Measurements from ENCODE around the gene ATRIP.
"Not testable (repeated sequence)": the region's sequence is repeated elsewhere in the genome, so short reads cannot be mapped to it uniquely, and the experiment has no call there.

Gene ATRIP

GRCh38 chr3:48477959-48478520, 31.5 kb downstream of the ATRIP start:
- H3K4me3 ChIP-seq (ENCODE audit: low read depth, low read length) = no peak overlapping the region
- TF ChIP-seq, protein P1, sequence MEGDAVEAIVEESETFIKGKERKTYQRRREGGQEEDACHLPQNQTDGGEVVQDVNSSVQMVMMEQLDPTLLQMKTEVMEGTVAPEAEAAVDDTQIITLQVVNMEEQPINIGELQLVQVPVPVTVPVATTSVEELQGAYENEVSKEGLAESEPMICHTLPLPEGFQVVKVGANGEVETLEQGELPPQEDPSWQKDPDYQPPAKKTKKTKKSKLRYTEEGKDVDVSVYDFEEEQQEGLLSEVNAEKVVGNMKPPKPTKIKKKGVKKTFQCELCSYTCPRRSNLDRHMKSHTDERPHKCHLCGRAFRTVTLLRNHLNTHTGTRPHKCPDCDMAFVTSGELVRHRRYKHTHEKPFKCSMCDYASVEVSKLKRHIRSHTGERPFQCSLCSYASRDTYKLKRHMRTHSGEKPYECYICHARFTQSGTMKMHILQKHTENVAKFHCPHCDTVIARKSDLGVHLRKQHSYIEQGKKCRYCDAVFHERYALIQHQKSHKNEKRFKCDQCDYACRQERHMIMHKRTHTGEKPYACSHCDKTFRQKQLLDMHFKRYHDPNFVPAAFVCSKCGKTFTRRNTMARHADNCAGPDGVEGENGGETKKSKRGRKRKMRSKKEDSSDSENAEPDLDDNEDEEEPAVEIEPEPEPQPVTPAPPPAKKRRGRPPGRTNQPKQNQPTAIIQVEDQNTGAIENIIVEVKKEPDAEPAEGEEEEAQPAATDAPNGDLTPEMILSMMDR (IDR thresholded peaks at IDR 0.05; ENCODE audit: borderline replicate concordance, insufficient read depth, low read depth, low read length) = no peak

GRCh38 chr3:48478626-48479555, 32.4 kb downstream of the ATRIP start:
- TF ChIP-seq, protein P1 (IDR thresholded peaks at IDR 0.05; ENCODE audit: borderline replicate concordance, insufficient read depth, low read depth, low read length) = no peak
- H3K4me3 ChIP-seq (ENCODE audit: low read depth, low read length) = peak overlapping the region; percentile 11

GRCh38 chr3:48480891-48481290, 34.4 kb downstream of the ATRIP start:
- H3K4me3 ChIP-seq (ENCODE audit: low read depth, low read length) = not testable (repeated sequence)

DNA sequence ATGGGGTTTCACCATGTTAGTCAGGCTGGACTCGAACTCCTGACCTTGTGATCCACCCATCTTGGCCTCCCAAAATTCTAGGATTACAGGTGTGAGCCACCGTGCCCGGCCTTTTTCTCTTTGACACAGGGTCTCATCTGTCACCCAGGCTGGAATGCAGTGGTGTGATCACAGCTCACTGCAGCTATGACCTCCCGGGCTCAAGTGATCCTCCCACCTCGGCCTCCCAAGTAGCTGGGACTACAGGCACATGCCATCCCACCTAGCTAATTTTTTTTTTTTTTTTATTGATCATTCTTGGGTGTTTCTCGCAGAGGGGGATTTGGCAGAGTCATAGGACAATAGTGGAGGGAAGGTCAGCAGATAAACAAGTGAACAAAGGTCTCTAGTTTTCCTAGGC, 36.3 kb downstream of the ATRIP start:
- H3K4me3 ChIP-seq (ENCODE audit: low read depth, low read length) = not testable (repeated sequence)

- TF ChIP-seq, protein P1 (IDR thresholded peaks at IDR 0.05; ENCODE audit: borderline replicate concordance, insufficient read depth, low read depth, low read length) = no peak
- H3K4me3 ChIP-seq (ENCODE audit: low read depth, low read length) = no peak overlapping the region
These were observed 40.4 kb downstream of the ATRIP start for GRCh38 chr3:48486952-48487351.

- TF ChIP-seq, protein P1 (IDR thresholded peaks at IDR 0.05; ENCODE audit: borderline replicate concordance, insufficient read depth, low read depth, low read length) = no peak
- H3K4me3 ChIP-seq (ENCODE audit: low read depth, low read length) = no peak overlapping the region
These were observed 46.1 kb downstream of the ATRIP start for GRCh38 chr3:48492461-48493202.

GRCh38 chr3:48493203-48493501, 46.6 kb downstream of the ATRIP start:
- H3K4me3 ChIP-seq (ENCODE audit: low read depth, low read length) = no peak overlapping the region
- TF ChIP-seq, protein P1 (IDR thresholded peaks at IDR 0.05; ENCODE audit: borderline replicate concordance, insufficient read depth, low read depth, low read length) = no peak

- TF ChIP-seq, protein P1 (IDR thresholded peaks at IDR 0.05; ENCODE audit: borderline replicate concordance, insufficient read depth, low read depth, low read length) = no peak
- no peak overlapping the region for H3K4me3 ChIP-seq (ENCODE audit: low read depth, low read length)
These were observed 54.1 kb downstream of the ATRIP start for GRCh38 chr3:48500656-48501055.
